Glomerular endothelial cell (primary cell): ENCODE measurements around the gene APCS. TPM values are rescaled to one million over a fixed set of nuclear protein-coding genes. Genes with fewer than 3 reads are reported as not detected.
A peak's percentile ranks its signal among the peaks of the same experiment; 100 is the strongest.

Experiments used
- DNase-seq: peaks from one replicate; pipeline ENCODE4 v3.0.0-alpha.2; 2011; ENCODE audit warnings: low read depth, low spot score; ENCODE audit errors: extremely low read depth
- total RNA-seq: library from RNA; depleted of rRNA; stranded (reverse); fragments of >200 nt; gene quantifications from 2 replicates; pipeline ENCODE4 v1.2.3, GENCODE V29; 2015

The APCS gene
- not detected in 2 replicates for total RNA-seq

- no peak for DNase-seq
Observed at GRCh38 chr1:159587461-159587951, at the start of gene APCS. TSS of gene APCS (plus strand) at chr1:159587826. CDS start at chr1:159587922, 96 bp downstream.

- no peak for DNase-seq
Observed at GRCh38 chr1:159548126-159548525, 39.5 kb upstream of the APCS start.

- no peak for DNase-seq
Observed at GRCh38 chr1:159554261-159554660, 33.4 kb upstream of the APCS start.

GRCh38 chr1:159554696-159555095 lies 32.9 kb upstream of the APCS start:
- DNase-seq = no peak

- DNase-seq = no peak
Observed at GRCh38 chr1:159556931-159557369, 30.7 kb upstream of the APCS start.

- DNase-seq = no peak
Observed at GRCh38 chr1:159560599-159560998, 27.0 kb upstream of the APCS start.

- no peak for DNase-seq
Observed at GRCh38 chr1:159561497-159561896, 26.1 kb upstream of the APCS start.

- DNase-seq = no peak
Observed at GRCh38 chr1:159562680-159563079, 24.9 kb upstream of the APCS start.

- DNase-seq = no peak
Observed at GRCh38 chr1:159577446-159577845, 10.2 kb upstream of the APCS start.

- no peak for DNase-seq
Observed at GRCh38 chr1:159580340-159580739, 7.3 kb upstream of the APCS start.

GRCh38 chr1:159581422-159581821 lies 6.2 kb upstream of the APCS start:
- no peak for DNase-seq

- no peak for DNase-seq
Observed at GRCh38 chr1:159584536-159584935, 3.1 kb upstream of the APCS start.

- no peak for DNase-seq
Observed at GRCh38 chr1:159591981-159592380, 4.4 kb downstream of the APCS start.

- DNase-seq = peak; percentile 64
Observed at GRCh38 chr1:159594625-159595405, 7.2 kb downstream of the APCS start.

GRCh38 chr1:159598196-159598595 lies 10.6 kb downstream of the APCS start:
- peak; percentile 85 for DNase-seq

GRCh38 chr1:159600894-159601293 lies 13.3 kb downstream of the APCS start:
- no peak for DNase-seq

- DNase-seq = no peak
Observed at GRCh38 chr1:159602501-159602999, 14.9 kb downstream of the APCS start.

GRCh38 chr1:159612211-159612885 lies 24.7 kb downstream of the APCS start:
- DNase-seq = no peak

- DNase-seq = no peak
Observed at GRCh38 chr1:159632922-159633321, 45.3 kb downstream of the APCS start.
